Bone marrow (tissue), 2 donors: ENCODE measurements around the gene POLDIP3.
"Not testable (repeated sequence)": the region's sequence is repeated elsewhere in the genome, so short reads cannot be mapped to it uniquely, and the experiment has no call there.

Source experiments
- DNase-seq, 2 donors: peaks; one replicate each; lab custom pipeline; 2025; lab: John Stamatoyannopoulos, UW

POLDIP3 gene

DNA sequence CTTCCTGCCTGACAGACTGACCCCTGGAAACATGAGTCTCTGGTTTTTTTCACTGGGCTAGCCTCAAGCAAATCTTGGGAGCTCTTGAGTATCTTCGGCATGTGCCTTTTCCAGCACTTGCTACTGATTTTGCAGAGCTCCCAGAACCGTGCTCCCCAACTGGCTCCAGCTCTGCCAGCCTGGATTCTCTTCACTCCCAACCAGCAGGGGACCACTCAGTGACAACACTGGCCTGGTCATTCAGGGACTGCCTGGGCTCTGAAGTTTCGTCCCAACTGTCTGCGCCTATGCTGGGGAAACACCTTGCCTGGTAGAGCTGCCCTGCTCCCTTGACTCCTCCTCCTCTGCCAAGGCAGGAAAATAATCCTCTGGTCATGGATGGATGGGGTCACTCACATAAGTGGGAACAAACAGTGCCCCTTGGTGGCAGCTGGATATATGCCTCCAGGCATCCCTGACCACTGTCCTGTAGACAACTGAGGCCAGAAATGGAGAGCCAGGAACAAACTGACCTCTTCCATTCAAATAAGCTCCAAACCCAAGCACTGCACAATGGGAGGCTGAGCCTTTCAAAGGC, 30.2 kb downstream of the POLDIP3 start:
- DNase-seq = no peak

DNA sequence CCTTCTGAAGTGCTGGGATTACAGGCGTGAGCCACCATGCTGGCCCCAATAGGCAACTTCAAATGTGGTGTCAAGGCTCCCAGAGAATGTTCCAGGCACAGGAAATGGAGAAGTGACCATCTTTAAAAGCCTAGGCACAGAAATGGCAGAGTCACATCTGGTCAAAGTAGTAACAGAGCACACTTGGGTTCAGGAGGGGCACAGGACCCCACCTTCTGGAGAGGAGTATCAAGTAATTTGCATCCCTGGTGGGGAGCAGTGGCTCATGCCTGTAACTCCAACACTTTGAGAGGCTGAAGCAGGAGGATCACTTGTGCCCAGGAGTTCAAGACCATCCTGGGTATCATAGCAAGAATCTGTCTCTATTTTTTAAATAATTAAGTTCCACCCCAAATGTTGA, 31.7 kb downstream of the POLDIP3 start:
- DNase-seq = no peak

DNA sequence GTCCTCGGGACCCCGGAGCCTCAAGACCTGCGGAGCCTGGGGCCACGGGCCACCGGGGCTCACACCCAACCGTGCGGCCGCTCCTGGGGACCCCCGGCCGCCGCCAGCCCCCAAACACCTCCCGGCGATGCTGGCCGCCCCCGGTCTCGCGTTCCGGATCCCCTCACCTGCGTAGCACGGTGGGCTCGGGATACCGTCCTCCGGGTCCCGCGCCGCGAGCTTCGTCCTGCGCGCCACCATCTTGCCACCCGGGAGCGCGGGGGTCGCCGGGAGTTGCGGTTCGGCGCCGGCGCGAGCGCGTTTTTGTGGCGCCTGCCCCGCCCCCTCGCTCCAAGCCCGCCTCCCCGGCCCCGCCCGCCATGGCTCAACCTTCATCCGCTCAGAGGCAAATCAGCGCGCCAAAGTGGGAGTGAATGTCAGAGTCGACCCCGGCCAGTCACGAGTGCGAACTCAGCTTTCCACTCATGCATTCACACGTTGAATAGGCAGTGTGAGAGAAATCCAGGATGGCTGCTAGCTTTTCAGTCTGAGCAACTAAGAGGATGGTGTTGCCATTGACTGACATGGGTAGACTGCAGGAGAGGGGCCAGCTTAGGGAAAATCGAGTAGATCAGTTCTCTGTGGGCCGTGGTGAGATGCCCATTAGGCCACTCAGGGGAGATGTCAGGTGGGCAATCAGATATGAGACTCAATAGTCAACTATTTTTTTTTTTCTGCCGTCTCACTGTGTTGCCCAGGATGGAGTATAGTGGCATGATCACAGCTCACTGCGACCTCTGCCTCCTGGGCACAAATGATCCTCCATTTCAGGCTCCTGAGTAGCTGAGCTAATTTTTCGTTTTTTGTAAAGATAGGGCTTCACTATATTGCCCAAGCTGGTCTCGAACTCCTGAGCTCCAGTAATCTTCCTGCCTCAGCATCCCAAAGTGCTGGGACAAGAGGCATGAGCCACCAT, 32.6 kb downstream of the POLDIP3 start:
- DNase-seq = peak; percentile 45 to 57

DNA sequence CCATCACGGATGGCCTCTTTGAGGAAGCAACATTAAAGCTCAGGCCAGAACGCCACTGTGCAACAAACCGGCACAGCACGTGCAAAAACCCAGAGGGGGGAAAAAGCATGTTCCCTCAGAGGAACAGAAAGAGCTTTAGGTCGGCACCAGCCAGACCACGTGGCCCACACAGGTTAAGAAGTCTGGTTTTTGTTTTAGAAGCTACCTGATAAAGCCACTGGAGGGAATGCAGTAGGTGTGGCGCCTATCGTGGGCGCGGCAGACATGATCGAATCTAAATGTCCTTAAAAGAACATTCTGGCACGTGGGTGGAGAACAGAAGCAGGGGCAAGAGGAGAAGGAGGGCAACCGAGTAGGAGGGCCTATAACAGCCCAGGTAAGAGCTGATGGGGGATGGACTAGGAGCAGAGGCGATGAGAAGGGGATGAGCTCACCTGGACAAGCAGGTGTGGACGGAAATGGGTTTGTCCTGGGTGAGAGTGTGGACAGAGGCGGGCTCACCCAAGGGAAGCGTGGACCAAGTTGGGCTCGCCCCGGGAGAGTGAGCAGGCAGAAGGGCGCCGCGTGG, 33.4 kb downstream of the POLDIP3 start:
- not testable (repeated sequence) for DNase-seq

DNA sequence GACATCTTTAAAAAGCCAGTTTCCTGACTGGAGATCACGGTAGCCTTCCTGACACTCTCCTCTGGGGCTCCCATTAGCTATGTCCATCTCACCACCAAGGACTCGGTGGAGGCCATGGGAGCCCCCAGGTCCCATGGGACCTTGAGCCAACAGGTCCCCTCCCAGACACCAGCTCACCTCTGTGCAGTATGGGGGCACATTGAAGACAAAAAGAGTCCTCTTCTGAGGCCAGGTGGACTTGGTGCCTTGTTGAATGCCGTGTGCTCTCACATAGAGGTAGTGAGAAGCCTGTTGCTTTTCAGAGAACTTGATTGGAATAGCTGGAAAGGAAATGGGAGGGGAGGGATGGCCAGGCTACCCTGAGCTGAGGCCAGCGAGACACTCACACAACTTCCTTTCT, 34.6 kb downstream of the POLDIP3 start:
- DNase-seq = not testable (repeated sequence)

DNA sequence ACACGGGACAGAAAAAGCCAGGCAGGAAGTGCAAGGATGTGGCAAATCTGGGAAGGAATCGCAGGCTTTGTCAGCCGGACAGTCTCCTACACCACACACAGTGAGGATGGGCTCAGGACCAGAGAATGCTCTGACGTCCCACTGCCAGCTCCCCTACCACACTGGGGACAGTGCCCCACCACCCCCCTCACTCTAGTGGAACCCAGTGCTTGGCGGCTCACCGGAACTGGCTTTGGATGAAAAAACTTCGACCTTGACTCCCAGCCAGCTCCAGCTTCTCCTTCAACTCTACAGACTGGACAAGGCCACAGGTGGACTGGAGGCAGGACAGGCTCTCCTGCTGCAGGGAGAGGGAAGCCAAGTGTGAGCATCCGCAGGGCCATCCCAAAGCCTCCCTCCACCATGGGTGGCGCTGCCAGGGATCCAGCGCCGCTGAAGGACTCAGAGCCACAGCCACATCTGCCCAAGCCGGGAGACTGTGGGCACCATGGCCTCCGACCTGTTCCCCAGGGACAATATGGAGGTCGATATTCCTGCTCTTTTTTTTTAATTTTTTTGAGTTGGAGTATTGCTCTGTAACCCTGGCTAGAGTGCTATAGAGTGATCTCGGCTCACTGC, 37.0 kb downstream of the POLDIP3 start:
- no peak for DNase-seq

DNA sequence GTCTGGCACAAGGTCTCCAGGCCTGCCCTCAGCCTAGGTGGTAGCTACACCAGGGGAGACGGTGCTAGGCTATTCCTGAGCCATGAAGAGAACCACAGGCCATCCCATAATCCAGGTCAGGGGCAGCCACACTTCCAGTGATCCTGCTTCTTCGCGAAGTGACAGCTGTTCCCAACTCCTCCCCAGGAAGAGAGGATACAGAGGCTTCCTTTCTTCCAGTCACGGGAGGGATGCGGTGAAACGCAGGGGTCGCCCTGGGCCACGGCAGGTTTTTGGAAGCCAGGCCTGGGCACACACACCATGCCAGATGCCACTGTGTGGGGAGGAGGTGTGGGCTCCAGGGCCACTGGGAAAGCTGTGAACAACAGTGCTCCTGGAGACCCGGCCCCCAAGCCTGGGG, 37.5 kb downstream of the POLDIP3 start:
- not testable (repeated sequence) for DNase-seq

DNA sequence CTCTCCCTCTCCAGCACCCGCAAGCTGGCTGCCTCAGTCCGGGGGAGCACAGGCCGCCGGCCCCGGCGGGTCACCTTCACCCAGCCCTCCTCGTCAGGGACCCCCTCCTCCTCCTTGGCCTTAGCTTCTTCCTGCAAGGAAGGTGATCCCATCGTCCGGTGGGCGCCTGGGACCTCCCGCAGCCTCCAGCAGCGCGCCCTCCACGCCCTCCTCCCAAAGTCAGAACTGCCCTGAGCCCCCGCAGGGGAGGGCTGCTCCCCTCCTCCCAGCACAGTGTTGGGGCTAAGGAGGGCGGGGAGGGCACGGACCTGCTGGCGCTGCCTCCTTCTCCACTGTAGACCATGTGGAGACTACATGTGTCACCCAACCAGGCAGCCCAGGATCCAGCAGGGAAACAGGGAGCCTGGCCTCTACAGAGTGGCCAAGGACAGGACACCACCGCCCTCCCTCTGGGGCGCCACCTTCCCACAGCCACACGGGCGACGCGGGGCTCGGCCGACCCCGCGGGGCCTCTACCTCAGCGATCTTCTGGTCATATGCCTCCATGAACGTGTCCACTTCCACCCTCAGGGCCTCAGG, 38.6 kb downstream of the POLDIP3 start:
- DNase-seq = not testable (repeated sequence)

DNA sequence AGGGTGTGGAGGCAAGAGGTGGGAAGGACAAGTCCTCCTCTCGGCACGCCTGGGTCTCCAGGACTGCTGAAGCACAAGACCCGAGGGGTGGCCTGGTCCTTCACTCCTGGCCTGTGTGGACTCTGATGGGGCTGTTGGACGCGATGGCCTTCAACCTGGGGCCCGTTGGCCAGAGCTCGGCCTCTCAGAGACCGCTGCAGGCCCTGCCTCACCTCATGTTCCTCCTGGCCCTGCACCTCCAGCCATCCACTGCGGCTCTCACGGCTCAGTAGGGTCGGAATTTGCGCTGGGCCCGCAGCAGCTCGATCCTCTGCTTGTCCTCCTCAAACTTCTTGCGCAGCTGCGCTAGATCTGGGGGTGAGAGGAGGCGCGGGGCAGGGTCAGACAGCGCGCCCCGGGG, 40.2 kb downstream of the POLDIP3 start:
- not testable (repeated sequence) for DNase-seq

DNA sequence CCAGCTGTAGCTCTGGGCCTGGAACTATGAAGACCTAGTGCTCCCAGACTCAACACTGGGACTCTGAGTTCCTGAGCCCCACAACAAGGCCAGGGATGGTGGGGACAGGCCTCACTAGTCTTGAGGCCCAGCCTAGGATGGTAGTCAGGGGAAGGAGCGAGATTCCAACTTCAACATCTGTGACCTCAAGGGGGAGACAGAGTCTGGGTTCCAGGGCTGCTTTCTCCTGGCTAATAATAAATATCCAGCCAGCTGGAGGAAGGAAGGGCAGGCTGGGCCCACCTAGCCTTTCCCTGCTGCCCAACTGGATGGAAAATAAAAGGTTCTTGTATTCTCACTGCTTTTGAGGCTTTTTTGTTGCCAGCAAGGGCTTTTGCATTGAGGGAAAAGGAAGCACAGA, 40.6 kb downstream of the POLDIP3 start:
- DNase-seq = not testable (repeated sequence)

DNA sequence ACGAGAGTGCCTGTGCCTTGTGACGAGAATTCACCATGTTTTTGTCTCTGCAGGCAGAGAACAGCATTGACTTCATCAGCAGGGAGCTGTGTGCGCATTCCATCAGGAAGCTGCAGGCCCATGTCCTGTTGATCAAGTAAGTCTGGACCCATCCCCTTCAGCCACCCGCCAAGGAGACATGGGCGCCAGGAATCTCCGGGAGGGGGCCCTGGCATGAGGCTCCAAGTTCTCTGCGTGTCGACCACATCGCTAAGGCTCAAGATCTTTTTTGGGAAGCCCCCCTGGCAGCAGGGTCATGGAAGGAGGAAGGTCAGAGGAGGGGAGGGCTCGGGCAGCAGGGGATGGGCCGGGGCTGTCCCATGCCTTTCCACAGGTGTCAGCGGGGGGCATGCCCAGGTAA, 43.6 kb downstream of the POLDIP3 start:
- not testable (repeated sequence) for DNase-seq

DNA sequence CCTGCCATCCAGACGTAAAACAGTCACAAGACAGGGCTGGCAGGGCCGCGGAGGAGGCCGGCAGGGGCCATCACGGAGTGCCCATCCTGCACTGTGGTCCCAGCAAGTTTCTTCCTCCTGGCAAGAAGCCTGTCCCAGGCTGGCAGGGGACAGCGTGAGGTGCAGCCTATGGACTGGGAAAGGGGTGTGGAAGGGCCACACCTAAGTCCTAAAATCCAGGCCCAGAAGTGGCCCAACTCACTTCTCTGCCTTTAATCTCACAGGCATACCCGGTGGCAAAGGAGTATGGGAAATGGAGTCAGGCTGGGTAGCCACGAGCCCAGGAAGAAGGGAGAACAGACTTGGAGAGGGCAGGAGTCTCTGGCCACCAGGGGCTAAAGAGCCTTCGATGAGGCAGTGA, 44.1 kb downstream of the POLDIP3 start:
- DNase-seq = not testable (repeated sequence)

DNA sequence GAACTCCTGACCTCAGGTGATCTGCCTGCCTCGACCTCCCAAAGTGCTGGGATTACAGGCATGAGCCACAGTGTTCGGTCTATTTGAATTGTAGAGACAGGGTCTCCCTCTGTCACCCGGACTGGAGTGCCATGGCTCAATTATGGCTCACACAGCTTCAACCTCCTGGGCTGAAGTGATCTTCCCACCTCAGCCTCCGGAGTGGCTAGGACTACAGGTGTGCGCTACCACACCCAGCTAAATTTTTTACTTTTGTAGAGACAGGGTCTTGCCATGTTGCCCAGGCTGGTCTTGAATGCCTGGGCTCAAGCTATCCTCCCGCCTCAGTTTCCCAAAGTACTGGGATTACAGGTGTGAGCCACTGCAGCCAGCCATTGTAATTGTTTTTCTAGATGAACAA, 46.7 kb downstream of the POLDIP3 start:
- not testable (repeated sequence) for DNase-seq

DNA sequence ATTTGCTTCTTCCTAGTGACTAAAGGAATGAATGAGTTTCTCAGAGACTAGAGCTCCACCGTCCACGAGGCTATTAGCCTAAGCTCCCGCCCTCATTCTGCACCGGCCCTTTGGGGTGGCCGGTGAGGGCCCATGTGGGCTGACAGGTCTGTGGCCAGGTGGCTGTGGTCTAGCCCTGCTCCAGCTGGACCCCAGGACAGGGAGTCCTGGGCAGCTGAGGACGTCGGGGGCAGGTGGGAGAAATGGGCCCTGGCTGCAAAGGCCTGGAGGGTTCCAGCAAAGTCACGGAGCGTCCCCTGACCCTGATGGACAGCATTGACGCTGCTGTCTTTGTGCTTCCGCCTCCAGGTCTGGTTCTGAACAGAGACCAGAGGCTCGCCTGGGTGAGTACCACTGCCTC, 48.7 kb downstream of the POLDIP3 start:
- DNase-seq = no peak

DNA sequence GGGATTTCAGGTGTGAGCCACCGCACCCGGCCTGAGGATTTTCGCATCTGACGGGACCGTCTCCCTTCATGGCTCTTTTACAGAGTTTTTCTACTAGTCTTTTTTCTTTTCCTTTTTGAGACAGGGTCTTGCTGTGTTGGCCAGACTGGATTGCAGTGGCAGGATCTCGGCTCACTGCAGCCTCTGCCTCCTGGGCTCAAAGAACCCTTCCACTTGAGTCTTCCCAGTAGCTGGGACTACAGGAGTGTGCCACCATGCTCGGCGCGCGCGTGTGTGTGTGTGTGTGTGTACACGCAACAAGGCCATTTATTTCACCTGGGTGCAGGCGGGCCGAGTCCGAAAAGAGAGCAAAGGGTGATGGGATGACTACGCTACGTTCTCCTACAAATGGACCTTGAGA, 50.0 kb downstream of the POLDIP3 start:
- DNase-seq = no peak

DNA sequence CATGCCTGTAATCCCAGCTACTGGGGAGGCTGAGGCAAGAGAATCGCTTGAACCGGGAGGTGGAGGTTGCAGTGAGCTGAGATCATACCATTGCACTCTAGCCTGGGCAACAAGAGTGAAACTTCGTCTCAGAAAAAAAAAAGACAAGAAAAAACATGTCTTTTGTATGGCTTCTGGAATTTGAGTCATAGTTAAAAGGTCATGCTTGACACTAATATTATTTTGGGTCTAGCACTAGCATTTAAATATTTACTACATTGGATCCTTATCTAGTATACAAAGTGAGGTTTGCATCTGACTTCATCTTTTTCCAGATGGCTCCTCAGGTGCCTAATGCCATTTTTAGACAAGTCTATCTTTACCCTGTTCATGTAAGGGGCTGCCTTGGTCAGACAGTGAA, 50.7 kb downstream of the POLDIP3 start:
- DNase-seq = not testable (repeated sequence)

DNA sequence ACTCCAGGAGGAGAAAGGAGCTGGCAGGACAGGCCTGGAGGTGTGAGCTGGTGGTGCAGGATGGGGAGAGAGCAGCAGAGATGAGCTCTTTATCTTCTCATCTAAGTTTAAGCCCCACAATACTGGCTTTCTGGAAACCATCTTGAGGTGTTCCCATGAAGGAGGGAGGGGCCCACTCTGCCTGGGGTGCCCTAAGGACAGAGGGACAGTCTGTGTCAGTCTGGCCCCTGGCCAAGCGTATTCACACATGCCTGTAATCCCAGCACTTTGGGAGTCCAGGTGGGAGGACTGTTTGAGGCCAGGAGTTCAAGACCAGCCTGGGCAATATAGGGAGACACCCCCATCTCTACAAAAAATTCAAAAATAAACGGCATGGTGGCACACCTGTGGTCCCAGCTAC, 52.0 kb downstream of the POLDIP3 start:
- DNase-seq = no peak

DNA sequence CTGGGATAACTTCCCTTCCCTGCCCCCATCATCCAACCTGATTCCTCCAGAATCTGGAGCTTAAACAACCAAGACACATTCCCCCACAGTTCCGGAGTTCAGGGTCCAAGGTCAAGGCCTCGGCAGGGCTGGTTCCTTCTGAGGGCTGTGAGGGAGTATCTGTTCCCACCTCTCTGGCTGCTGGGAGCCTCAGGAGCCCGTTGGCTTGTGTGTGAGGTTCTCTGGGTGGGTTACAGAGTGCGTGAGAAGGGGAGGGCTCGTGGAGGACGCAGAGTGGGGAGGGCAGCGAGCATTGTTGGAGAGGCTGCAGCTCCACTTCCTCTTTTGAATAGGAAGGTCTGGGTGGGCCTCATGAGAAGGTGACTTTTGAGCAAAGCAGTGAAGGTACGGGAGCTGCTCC, 52.4 kb downstream of the POLDIP3 start:
- peak in 1 of 2 donors; percentile 52 for DNase-seq

DNA sequence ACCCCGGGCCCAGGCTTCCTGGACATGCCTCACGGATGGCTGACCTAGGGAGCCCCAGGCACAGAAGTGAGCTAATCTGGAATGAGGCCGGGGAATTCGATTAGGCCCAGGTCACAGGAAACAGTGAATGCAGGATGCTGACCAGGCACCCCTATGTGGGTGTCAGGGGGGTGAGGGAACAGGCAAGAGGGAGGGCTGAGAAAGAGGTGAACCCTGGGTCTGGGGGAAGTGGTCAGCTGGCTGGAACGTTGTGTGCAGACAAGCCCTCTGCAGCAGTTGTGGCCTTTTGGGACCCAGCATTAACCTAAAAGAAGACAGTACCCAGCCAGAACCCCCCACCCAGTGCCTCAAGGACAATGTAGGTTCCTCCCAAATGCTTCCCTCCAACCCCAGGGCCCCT, 52.8 kb downstream of the POLDIP3 start:
- DNase-seq = no peak

DNA sequence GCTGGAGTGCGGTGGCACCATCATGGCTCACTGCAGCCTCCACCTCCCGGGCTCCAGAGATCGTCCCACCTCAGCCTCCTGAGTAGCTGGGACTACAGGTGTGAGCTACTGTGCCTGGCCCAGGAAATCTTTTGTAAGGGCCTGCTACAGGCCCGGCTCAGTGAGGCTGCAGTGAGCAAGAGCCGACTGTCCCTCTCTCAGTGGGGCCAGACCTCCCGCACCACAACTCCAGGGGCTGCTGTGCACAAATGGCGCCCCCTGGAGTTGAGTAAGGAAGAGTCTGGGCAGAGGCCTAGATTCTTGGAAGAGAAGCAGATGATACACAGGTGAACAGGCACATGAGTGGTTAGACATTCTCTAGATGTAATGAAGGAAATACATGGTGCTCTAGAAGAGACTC, 53.9 kb downstream of the POLDIP3 start:
- no peak for DNase-seq

DNA sequence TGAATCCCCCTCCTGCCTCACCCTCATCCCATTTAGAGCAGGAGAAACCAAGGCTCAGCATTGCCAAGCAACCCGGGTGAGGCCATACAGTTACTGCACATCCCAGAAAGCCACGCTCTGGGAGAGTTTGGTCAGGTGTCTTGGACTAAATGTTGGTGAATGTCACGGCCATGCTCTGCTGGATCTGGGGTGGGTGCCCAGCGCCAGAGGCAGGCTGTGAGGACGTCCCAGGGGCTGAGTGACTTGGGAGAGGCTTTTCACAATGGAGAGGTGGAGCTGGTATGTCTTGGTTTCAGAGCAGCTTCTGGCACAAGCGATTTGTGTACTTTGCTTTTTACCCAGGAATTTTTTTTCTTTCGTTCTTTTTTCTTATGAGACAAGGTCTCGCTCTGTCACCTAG, 54.3 kb downstream of the POLDIP3 start:
- DNase-seq = no peak
